HFFc6 (cell line): ENCODE data around the gene SPN. TPM values are rescaled to one million over a fixed set of nuclear protein-coding genes. Genes with fewer than 3 reads are reported as not detected.
"Not testable (repeated sequence)": the region's sequence is repeated elsewhere in the genome, so short reads cannot be mapped to it uniquely, and the experiment has no call there.

Source experiments
- DNase-seq: peaks from one replicate; pipeline ENCODE4 v3.0.0-alpha.2; 2018
- H3K27ac Mint-ChIP-seq: 2 replicates; pipeline ENCODE4 v1.8.0; 2020; ENCODE audit warnings: mild to moderate bottlenecking, mixed read lengths
- H3K27me3 Mint-ChIP-seq: 2 replicates; pipeline ENCODE4 v1.8.0; 2021; ENCODE audit warnings: mild to moderate bottlenecking, moderate library complexity, mixed read lengths; ENCODE audit not compliant: insufficient read depth
- H3K36me3 Mint-ChIP-seq: 2 replicates; pipeline ENCODE4 v1.8.0; 2021; ENCODE audit warnings: low read depth, mixed read lengths
- H3K4me1 Mint-ChIP-seq: 2 replicates; pipeline ENCODE4 v1.8.0; 2020; ENCODE audit warnings: low read depth, mixed read lengths
- H3K4me3 Mint-ChIP-seq: 2 replicates; pipeline ENCODE4 v1.8.0; 2020; ENCODE audit warnings: mild to moderate bottlenecking, moderate library complexity, mixed read lengths
- H3K9me3 Mint-ChIP-seq: 2 replicates; pipeline ENCODE4 v1.8.0; 2020; ENCODE audit warnings: mild to moderate bottlenecking, mixed read lengths
- total RNA-seq, 6 experiments: library from RNA; stranded (reverse); fragmentation: NEBNext Ultra II Directional; extraction: Animal tissue kit (Norgen Biotek cat#: 25700); gene quantifications; 2 replicates in 1 of 6; 3 replicates in 5 of 6; pipeline ENCODE4 v1.2.3, GENCODE V29; 2021
- TF ChIP-seq, protein P1 (sequence below): fragments of 200-600 bp; sonication (generic); IDR thresholded peaks from 2 replicates; pipeline ENCODE4 v1.5.0; 2021; ENCODE audit warnings: antibody characterized with exemption, mild to moderate bottlenecking

SPN gene
- total RNA-seq, 6 experiments from 2014 or later: 0.06 to 0.20 (median 0.12) TPM; not detected in 1

DNA sequence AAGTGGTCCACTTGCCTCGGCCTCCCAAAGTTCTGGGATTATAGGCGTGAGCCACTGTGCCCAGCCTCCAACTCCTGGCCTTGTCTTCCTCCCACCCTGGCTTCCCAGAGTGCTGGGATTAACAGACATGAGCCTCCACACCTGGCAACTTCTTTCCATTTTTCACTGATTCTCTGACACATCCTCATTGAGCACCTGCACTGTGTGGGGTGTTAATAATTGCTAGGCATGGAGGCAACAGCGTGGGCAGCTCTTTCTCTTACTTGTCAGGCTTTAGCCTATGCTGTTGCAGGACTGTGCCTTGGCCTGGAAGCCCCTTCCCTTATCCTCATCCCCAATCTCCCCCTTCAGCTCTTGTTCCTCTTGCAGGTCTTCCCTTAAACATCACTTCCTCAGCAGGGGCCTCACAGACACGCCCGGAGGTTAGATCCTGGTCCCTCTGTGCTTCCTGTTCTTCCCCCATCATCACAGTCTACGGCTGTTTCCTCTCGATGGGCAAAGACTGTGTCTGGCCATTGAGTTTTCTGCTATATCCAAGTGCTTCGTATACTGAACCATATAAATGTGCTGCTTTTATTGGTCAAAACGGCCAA is 23.8 kb downstream of the SPN start:
- Mint-ChIP-seq H3K27ac (no peak overlapping the region), H3K4me3 (no peak overlapping the region), H3K27me3 (peaks cover 8% of the 10 kb centered on the region), H3K4me1 (no peaks in the 10 kb centered on the region; the same call in 1 of the 2 replicates), H3K9me3 (no peaks in the 10 kb centered on the region), H3K36me3 (no peaks in the 10 kb centered on the region)
- TF ChIP-seq, protein P1, sequence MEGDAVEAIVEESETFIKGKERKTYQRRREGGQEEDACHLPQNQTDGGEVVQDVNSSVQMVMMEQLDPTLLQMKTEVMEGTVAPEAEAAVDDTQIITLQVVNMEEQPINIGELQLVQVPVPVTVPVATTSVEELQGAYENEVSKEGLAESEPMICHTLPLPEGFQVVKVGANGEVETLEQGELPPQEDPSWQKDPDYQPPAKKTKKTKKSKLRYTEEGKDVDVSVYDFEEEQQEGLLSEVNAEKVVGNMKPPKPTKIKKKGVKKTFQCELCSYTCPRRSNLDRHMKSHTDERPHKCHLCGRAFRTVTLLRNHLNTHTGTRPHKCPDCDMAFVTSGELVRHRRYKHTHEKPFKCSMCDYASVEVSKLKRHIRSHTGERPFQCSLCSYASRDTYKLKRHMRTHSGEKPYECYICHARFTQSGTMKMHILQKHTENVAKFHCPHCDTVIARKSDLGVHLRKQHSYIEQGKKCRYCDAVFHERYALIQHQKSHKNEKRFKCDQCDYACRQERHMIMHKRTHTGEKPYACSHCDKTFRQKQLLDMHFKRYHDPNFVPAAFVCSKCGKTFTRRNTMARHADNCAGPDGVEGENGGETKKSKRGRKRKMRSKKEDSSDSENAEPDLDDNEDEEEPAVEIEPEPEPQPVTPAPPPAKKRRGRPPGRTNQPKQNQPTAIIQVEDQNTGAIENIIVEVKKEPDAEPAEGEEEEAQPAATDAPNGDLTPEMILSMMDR: no peak
- DNase-seq: no peak

DNA sequence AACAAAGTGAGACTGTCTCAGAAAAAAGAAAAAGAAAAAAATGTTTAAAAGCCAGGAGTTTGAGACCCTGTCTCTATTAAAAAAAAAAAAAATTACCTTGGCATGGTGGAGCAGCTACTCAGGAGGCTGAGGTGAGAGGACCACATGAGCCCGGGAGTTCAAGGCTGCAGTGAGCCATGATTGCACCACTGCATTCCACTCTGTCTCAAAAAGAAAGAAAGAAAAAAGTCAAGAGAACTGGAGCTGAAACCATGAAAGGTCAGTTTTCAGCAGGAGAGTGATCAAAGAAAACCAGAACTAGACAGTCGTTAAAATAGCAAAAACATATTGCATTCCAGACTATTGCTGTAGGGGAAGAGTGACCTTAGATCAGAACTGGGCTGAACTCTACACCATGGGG is 24.7 kb downstream of the SPN start:
- H3K4me1 Mint-ChIP-seq: no peaks in the 10 kb centered on the region; the same call in 1 of the 2 replicates
- TF ChIP-seq, protein P1: no peak
- no peaks in the 10 kb centered on the region for H3K9me3 Mint-ChIP-seq
- no peak overlapping the region for H3K27ac Mint-ChIP-seq
- no peaks in the 10 kb centered on the region for H3K36me3 Mint-ChIP-seq
- H3K27me3 Mint-ChIP-seq: peaks cover 8% of the 10 kb centered on the region
- no peak overlapping the region for H3K4me3 Mint-ChIP-seq
- no peak for DNase-seq

DNA sequence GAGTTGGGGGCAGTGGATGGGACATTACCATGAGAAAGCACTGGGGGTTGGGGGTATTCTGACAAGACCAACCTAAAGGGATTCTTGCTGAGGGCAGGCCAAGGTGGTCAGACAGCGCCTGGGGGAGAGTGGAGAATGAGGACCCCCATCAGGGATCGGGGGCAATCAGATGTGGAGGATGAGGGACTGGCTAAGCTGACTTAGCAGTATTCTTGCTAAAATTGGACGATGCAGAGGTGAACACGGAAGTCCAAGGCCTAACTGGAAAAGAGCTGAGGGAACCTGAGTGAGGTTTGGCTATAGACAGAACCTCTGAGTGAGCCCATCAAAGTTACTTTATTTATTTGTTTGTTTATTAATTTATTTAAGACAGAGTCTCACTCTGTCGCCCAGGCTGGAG is 25.1 kb downstream of the SPN start:
- no peak overlapping the region for H3K4me3 Mint-ChIP-seq
- H3K27ac Mint-ChIP-seq: no peak overlapping the region
- TF ChIP-seq, protein P1: no peak
- peaks cover 8% of the 10 kb centered on the region for H3K27me3 Mint-ChIP-seq
- H3K36me3 Mint-ChIP-seq: no peaks in the 10 kb centered on the region
- no peak for DNase-seq
- no peaks in the 10 kb centered on the region; the same call in 1 of the 2 replicates for H3K4me1 Mint-ChIP-seq
- H3K9me3 Mint-ChIP-seq: no peaks in the 10 kb centered on the region

DNA sequence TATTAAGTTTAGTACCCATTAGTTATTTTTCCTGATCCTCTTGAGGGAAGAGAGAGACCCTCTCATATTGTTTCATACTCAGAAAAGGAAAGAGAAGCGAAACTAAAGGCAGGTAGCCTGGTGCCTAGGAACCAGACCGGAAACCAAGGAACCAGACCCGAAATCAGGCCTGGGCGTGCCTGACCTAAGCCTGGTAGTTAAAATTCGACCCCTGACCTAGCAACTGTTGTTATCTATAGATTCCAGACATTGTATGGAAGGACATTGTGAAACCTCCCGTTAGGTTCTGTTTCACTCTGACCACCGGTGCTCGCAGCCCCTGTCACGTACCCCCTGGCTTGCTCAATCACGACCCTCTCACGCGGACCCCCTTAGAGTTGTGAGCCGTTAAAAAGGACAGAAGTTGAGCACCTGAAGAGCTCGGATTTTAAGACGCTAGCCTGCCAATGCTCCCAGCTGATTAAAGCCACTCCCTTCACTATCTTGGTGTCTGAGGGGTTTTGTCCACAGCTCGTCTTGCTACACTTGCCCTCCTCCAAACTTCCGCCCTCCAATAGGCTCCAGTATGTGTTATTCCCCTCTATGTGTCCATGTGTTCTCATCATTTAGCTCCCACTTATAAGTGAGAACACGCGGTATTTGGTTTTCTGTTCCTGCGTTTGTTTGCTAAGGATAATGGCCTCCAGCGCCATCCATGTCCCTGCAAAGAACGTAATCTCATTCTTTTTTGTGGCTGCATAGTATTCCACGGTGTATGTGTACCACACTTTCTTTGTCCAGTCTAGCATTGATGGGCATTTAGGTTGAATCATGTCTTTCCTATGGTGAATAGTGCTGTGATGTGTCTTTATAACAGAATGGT is 26.7 kb downstream of the SPN start:
- H3K4me1 Mint-ChIP-seq, H3K36me3 Mint-ChIP-seq: not testable (repeated sequence)

DNA sequence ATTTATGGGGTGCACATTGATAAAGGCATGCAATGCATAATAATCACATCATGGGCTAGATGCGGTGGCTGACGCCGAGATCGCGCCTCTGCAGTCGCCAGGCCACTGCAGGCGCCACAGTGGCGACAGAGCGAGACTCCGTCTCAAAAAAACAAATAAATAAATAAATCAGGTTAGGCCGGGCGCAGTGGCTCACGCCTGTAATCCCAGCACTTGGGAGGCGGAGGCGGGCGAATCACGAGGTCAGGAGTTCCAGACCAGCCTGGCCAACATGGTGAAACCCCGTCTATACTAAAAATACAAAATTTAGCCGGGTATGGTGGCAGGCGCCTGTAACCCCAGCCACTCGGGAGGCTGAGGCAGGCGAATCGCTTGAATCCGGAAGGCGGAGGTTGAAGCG is 29.6 kb downstream of the SPN start:
- H3K27ac Mint-ChIP-seq, H3K36me3 Mint-ChIP-seq, H3K27me3 Mint-ChIP-seq: not testable (repeated sequence)

More for the DNA sequence above, 26.7 kb downstream of the SPN start:
- not testable (repeated sequence) for DNase-seq, H3K27ac Mint-ChIP-seq, H3K4me3 Mint-ChIP-seq, H3K27me3 Mint-ChIP-seq, H3K9me3 Mint-ChIP-seq

DNA sequence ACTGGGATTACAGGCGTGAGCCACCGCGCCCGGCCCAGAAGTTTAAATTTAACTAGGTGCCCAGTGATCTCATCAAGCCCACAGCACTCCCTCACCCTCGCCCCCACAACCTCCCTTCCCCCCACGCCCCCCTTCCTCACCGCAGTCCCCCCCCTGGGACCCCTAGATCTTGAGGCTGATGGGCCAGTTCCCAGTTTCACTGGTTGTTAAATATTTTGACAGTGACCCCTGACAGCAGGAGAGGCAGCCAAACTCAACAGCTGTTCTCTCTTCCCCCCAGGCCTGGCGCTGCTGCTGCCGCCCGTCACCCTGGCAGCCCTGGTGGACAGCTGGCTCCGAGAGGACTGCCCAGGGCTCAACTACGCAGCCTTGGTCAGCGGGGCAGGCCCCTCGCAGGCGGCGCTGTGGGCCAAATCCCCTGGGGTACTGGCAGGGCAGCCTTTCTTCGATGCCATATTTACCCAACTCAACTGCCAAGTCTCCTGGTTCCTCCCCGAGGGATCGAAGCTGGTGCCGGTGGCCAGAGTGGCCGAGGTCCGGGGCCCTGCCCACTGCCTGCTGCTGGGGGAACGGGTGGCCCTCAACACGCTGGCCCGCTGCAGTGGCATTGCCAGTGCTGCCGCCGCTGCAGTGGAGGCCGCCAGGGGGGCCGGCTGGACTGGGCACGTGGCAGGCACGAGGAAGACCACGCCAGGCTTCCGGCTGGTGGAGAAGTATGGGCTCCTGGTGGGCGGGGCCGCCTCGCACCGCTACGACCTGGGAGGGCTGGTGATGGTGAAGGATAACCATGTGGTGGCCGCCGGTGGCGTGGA is 31.5 kb downstream of the SPN start:
- Mint-ChIP-seq H3K4me1 (peaks cover 6% of the 10 kb centered on the region; the same call in 1 of the 2 replicates), H3K36me3 (0 out of 2 replicates have a peak, but pooled peaks cover 5% of the 10 kb centered on the region), H3K9me3 (peaks cover 8% of the 10 kb centered on the region), H3K27me3 (peaks cover 11% of the 10 kb centered on the region), H3K4me3 (no peak overlapping the region), H3K27ac (no peak overlapping the region)
- TF ChIP-seq, protein P1: no peak
- no peak for DNase-seq

More for the DNA sequence above, 29.6 kb downstream of the SPN start:
- not testable (repeated sequence) for H3K9me3 Mint-ChIP-seq, H3K4me1 Mint-ChIP-seq, H3K4me3 Mint-ChIP-seq, DNase-seq

DNA sequence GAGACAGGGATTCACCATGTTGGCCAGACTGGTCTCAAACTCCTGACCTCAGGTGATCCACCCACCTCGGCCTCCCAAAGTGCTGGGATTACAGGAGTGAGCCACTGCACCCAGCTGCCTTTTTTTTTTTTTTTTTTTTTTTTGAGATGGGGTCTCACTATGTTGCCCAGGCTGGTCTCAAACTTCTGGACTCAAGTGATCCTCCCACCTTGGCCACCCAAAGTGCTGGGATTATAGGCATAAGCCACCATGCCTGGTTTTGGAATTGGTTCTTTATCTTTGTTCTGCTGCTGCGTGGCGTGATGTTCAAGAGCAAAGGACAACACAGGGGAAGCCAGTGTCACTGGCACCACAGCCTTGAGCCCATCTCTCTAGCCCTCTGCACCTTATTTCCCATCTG is 32.6 kb downstream of the SPN start:
- H3K27me3 Mint-ChIP-seq: peaks cover 11% of the 10 kb centered on the region

More for the DNA sequence above, 32.6 kb downstream of the SPN start:
- not testable (repeated sequence) for H3K36me3 Mint-ChIP-seq, DNase-seq, H3K27ac Mint-ChIP-seq, H3K4me3 Mint-ChIP-seq, H3K9me3 Mint-ChIP-seq
- peaks cover 11% of the 10 kb centered on the region for H3K4me1 Mint-ChIP-seq
